Calu3 (cell line): ENCODE results near the gene IDUA. TPM values are rescaled to one million over a fixed set of nuclear protein-coding genes. Genes with fewer than 3 reads are reported as not detected.

ENCODE experiments used
- BruUV-seq: library from RNA; stranded (reverse); fragments of 400-500 nt; replicated peaks from 2 replicates; lab custom pipeline; 2021; lab: Mats Ljungman, UMichigan
- CTCF ChIA-PET: fragments of 300-600 bp; sonication (Branson Sonifier 250); formaldehyde crosslinking; loops from one replicate; lab custom pipeline; 2022; ENCODE audit warnings: antibody characterized with exemption; lab: Charles Lee
- DNase-seq: peaks from one replicate; pipeline ENCODE4 v3.0.0; 2022
- H3K27ac Mint-ChIP-seq: one replicate; pipeline ENCODE4 v1.8.0; 2022; ENCODE audit warnings: mixed read lengths; ENCODE audit not compliant: unreplicated experiment
- H3K27me3 Mint-ChIP-seq: one replicate; pipeline ENCODE4 v1.8.0; 2022; ENCODE audit warnings: mixed read lengths; ENCODE audit not compliant: unreplicated experiment
- H3K36me3 Mint-ChIP-seq: one replicate; pipeline ENCODE4 v1.8.0; 2022; ENCODE audit warnings: mild to moderate bottlenecking, moderate library complexity, mixed read lengths; ENCODE audit not compliant: insufficient read depth, unreplicated experiment
- H3K4me1 Mint-ChIP-seq: one replicate; pipeline ENCODE4 v1.8.0; 2022; ENCODE audit warnings: mild to moderate bottlenecking, low read depth, mixed read lengths; ENCODE audit not compliant: unreplicated experiment
- H3K4me3 Mint-ChIP-seq: one replicate; pipeline ENCODE4 v1.8.0; 2022; ENCODE audit warnings: mild to moderate bottlenecking, low read depth, moderate library complexity, mixed read lengths; ENCODE audit not compliant: unreplicated experiment
- H3K9me3 Mint-ChIP-seq: one replicate; pipeline ENCODE4 v1.8.0; 2022; ENCODE audit warnings: low read depth, mixed read lengths; ENCODE audit not compliant: unreplicated experiment
- intact Hi-C: fragments of 100-400 bp; cut with micrococcal nuclease; formaldehyde crosslinking; loops from one replicate; pipeline ENCODE4 v1.10.0; 2022; ENCODE audit not compliant: unreplicated experiment
- total RNA-seq: library from RNA; stranded (reverse); gene quantifications from 2 replicates; pipeline ENCODE4 v1.2.3, GENCODE V29; 2022
- TF ChIP-seq, protein P1 (sequence below): fragments of 200-600 bp; IDR thresholded peaks from one replicate; pipeline ENCODE4 v1.8.0; 2022; ENCODE audit warnings: antibody characterized with exemption; ENCODE audit not compliant: unreplicated experiment

IDUA gene
- total RNA-seq, 1 experiment from 2014 or later = 38.8 TPM

DNA sequence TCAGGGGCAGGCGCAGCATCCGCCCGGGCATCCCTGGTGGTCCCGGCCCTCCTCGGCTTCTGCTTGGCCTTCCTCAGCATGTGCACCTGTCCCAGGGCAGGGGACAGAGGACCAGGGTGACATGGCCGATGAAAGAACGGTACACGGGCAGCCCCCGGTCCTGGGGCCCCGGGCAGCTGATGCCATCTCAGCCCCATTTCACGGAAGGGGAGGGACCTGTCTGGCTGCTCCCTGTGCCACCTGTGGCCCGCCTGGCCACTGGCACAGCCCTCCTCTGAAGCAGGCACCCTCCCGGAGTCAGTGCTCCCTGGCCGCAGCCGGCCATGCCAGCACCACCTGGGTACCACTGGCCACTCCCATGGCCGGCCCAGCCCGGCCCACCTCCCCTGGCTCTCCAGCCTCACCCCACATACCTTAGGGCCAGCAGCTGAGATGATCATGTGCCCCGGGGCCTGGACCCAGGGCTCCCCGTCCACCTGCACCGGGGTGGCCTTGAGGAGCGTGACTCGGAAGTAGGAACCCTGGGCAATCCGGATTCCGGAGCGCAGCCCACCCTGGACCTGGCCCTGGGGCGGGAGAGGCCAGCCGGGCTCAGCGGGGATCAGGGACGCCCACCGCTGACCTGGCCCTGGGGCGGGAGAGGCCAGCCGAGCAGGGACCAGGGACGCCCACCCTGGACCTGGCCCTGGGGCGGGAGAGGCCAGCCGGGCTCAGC is 26.1 kb upstream of the IDUA start:
- BruUV-seq = no TSS peak
- Mint-ChIP-seq H3K27me3 (no peaks in the 10 kb centered on the region), H3K27ac (no peak overlapping the region), H3K36me3 (peaks cover 17% of the 10 kb centered on the region), H3K9me3 (no peaks in the 10 kb centered on the region), H3K4me3 (no peak overlapping the region), H3K4me1 (no peaks in the 10 kb centered on the region)
- intact Hi-C loops = no loop called here
- TF ChIP-seq, protein P1, sequence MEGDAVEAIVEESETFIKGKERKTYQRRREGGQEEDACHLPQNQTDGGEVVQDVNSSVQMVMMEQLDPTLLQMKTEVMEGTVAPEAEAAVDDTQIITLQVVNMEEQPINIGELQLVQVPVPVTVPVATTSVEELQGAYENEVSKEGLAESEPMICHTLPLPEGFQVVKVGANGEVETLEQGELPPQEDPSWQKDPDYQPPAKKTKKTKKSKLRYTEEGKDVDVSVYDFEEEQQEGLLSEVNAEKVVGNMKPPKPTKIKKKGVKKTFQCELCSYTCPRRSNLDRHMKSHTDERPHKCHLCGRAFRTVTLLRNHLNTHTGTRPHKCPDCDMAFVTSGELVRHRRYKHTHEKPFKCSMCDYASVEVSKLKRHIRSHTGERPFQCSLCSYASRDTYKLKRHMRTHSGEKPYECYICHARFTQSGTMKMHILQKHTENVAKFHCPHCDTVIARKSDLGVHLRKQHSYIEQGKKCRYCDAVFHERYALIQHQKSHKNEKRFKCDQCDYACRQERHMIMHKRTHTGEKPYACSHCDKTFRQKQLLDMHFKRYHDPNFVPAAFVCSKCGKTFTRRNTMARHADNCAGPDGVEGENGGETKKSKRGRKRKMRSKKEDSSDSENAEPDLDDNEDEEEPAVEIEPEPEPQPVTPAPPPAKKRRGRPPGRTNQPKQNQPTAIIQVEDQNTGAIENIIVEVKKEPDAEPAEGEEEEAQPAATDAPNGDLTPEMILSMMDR = no peak
- DNase-seq = no peak
- CTCF ChIA-PET = no interaction called here

- DNase-seq = no peak
- H3K4me3 Mint-ChIP-seq = no peak overlapping the region
- CTCF ChIA-PET = no interaction called here
- H3K4me1 Mint-ChIP-seq = no peaks in the 10 kb centered on the region
- intact Hi-C loops = no loop called here
- BruUV-seq = no TSS peak
- no peak overlapping the region for H3K27ac Mint-ChIP-seq
- TF ChIP-seq, protein P1 = no peak
- H3K36me3 Mint-ChIP-seq = peaks cover 17% of the 10 kb centered on the region
- H3K27me3 Mint-ChIP-seq = no peaks in the 10 kb centered on the region
- H3K9me3 Mint-ChIP-seq = no peaks in the 10 kb centered on the region
Measured at GRCh38 chr4:961351-962230, 25.3 kb upstream of the IDUA start.

DNA sequence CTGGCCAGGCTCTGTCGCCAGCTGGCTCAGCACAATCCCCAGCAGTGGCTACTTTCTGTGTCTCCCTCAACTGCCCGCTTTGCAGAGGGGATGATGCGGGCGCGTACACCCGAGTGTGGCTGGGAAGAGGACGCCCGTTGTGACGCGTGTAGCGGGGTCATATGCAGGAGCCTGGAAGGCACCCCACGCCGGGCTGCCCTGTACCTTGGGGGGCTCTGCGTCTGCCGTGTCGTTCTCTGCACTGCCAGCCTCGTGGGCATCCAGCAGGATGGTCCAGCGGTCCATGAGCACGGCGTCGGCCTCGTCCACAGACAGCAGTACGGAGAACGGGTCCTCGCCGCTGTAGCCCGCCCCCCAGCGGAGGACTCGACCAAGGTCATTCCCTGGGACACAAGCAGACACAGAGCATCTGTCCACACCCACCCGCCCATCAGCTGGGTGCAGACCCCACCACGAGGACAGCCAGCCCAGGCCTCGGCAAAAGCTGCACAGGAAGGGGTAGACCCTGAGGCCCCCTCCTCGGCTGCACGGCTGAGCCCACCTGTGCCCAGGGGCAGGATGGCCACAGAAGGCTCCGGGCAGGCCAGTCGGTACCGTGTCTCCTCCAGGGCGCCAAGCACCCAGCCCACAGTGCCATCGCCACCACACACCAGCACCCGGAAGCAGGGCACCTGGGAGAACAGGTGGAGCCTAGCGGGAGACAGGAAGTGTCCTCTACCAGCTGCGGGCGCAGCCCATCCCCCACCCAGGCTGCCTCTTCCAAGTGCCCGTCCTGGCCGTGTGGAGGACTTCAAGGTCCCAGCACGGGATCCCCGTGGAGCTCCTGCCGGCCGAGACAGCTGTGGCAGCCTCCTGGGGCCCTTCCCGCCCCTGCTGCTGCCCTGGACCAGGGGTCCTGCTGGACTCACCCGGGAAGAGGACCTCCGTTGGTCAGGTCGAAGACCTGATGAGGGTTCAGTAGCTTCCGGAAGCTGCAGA is 24.3 kb upstream of the IDUA start:
- Mint-ChIP-seq H3K27ac (no peak overlapping the region), H3K27me3 (no peaks in the 10 kb centered on the region), H3K9me3 (no peaks in the 10 kb centered on the region), H3K4me3 (no peak overlapping the region), H3K36me3 (peaks cover 17% of the 10 kb centered on the region), H3K4me1 (no peaks in the 10 kb centered on the region)
- BruUV-seq = no TSS peak
- TF ChIP-seq, protein P1 = no peak
- intact Hi-C loops = no loop called here
- DNase-seq = no peak
- CTCF ChIA-PET = no interaction called here
